ENCODE results near the gene NR2C1. TPM values are rescaled to one million over a fixed set of nuclear protein-coding genes. Genes with fewer than 3 reads are reported as not detected.

The NR2C1 gene
- total RNA-seq (2021; ENCODE audit: unreplicated experiment) = 33.7 TPM
- 12.8 and 14.8 TPM in 2 replicates for polyA plus RNA-seq (2012)
- Bru-seq, nascent RNA = percentile 83 among the genes with signal in this experiment
- BruChase-seq, experiment 1, labeled RNA remaining after a 6-hour chase = percentile 76 among the genes with signal in this experiment
- BruChase-seq, experiment 2, labeled RNA remaining after a 2-hour chase = percentile 80 among the genes with signal in this experiment
- long read RNA-seq, full-length matches to known transcripts = 12 of 37 reads
- long read RNA-seq, partial matches to known transcripts = 1 of 37 reads
- long read RNA-seq, other reads (novel, unspliced or antisense) = 24 of 37 reads

DNA sequence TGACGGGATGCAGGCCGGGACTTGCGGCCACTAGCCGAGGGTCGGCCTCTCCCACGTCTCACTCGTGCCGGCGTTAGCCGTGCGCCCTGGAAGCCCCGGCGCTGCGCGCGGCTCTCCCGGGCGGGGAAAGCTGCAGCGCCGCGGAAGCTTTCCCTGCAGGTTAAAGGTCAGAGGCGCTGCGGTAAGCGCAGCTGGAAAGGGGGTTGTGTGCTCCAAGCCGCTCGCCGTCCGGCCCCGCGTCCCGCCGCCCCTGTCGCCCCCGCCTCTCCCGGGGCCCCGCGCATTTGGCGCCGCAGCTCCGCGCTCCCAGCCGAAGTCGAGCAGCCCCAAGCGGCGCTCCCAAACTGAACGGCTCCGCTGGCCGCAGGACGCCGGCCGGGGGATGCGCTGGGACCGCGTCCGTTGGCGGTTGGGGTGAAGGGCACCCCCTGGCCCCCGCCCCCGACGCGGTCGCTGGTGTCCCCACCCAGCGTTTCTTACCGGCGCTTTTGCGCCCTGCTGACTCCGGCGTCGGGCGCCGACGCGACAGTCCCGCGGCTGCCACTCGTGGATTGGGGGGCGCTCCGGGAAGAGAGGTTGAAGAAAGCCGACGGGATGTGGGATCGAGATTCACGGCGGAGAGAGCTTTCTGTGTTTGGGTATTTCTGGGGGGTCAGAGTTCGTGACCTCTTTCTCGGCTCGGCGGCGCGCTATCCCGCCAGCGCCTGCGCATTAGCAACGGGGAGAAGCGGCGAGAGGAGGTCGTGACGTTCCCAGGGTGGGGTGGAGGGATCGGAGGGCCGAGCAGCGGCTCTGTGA lies at the start of gene NR2C1:
Gene NR2C1 (minus strand): TSS at position 719 of the 798 bp plus-strand sequence. CDS start 6,234 bp downstream, outside the sequence.
- TF ChIP-seq JUND (IDR thresholded peaks at IDR 0.05) = no peak
- peak; percentile 56; the same call in 1 of the 2 replicates for TF ChIP-seq SIN3A (IDR thresholded peaks at IDR 0.05; ENCODE audit: low read depth)
- TF ChIP-seq, protein P1, sequence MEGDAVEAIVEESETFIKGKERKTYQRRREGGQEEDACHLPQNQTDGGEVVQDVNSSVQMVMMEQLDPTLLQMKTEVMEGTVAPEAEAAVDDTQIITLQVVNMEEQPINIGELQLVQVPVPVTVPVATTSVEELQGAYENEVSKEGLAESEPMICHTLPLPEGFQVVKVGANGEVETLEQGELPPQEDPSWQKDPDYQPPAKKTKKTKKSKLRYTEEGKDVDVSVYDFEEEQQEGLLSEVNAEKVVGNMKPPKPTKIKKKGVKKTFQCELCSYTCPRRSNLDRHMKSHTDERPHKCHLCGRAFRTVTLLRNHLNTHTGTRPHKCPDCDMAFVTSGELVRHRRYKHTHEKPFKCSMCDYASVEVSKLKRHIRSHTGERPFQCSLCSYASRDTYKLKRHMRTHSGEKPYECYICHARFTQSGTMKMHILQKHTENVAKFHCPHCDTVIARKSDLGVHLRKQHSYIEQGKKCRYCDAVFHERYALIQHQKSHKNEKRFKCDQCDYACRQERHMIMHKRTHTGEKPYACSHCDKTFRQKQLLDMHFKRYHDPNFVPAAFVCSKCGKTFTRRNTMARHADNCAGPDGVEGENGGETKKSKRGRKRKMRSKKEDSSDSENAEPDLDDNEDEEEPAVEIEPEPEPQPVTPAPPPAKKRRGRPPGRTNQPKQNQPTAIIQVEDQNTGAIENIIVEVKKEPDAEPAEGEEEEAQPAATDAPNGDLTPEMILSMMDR (IDR thresholded peaks at IDR 0.05 in 2 of 3, conservative IDR thresholded peaks at IDR 0.05 in 1 of 3; ENCODE audit: borderline replicate concordance in 1 of 3, insufficient read depth in 1 of 3, low read depth in 2 of 3, low read length in 2 of 3) = peak in 1 of 3 experiments; percentile 60; a peak in 1 of 6 replicates
- no peak for TF ChIP-seq FOSL1 (IDR thresholded peaks at IDR 0.05; ENCODE audit: low read depth)
- 0 out of 2 replicates have a peak, but pooled peaks have one; percentile 8 for TF ChIP-seq RAD21 (IDR thresholded peaks at IDR 0.05; ENCODE audit: low read depth)
- no peak for TF ChIP-seq EZH2 (IDR thresholded peaks at IDR 0.05)
- TF ChIP-seq, protein P2, sequence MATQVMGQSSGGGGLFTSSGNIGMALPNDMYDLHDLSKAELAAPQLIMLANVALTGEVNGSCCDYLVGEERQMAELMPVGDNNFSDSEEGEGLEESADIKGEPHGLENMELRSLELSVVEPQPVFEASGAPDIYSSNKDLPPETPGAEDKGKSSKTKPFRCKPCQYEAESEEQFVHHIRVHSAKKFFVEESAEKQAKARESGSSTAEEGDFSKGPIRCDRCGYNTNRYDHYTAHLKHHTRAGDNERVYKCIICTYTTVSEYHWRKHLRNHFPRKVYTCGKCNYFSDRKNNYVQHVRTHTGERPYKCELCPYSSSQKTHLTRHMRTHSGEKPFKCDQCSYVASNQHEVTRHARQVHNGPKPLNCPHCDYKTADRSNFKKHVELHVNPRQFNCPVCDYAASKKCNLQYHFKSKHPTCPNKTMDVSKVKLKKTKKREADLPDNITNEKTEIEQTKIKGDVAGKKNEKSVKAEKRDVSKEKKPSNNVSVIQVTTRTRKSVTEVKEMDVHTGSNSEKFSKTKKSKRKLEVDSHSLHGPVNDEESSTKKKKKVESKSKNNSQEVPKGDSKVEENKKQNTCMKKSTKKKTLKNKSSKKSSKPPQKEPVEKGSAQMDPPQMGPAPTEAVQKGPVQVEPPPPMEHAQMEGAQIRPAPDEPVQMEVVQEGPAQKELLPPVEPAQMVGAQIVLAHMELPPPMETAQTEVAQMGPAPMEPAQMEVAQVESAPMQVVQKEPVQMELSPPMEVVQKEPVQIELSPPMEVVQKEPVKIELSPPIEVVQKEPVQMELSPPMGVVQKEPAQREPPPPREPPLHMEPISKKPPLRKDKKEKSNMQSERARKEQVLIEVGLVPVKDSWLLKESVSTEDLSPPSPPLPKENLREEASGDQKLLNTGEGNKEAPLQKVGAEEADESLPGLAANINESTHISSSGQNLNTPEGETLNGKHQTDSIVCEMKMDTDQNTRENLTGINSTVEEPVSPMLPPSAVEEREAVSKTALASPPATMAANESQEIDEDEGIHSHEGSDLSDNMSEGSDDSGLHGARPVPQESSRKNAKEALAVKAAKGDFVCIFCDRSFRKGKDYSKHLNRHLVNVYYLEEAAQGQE (IDR thresholded peaks at IDR 0.05; ENCODE audit: low read depth) = no peak
- peak; percentile 74; the same call in 1 of the 2 replicates for TF ChIP-seq ZFX (IDR thresholded peaks at IDR 0.05)
- TF ChIP-seq, protein P3, sequence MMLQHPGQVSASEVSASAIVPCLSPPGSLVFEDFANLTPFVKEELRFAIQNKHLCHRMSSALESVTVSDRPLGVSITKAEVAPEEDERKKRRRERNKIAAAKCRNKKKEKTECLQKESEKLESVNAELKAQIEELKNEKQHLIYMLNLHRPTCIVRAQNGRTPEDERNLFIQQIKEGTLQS (IDR thresholded peaks at IDR 0.05) = no peak
- peak; percentile 67 for TF ChIP-seq POLR2AphosphoS5 (IDR thresholded peaks at IDR 0.05; ENCODE audit: low read depth, low read length)
- TF ChIP-seq YY1 (IDR thresholded peaks at IDR 0.05; ENCODE audit: extremely low read depth, insufficient replicate concordance, low read depth, low read length) = peak; percentile 53
- 0 out of 2 replicates have a peak, but pooled peaks have one; percentile 35 for TF ChIP-seq SP1 (IDR thresholded peaks at IDR 0.05; ENCODE audit: low read depth)
- no peak for TF ChIP-seq CBX3 (IDR thresholded peaks at IDR 0.05; ENCODE audit: low read depth)
- TF ChIP-seq POLR2A (IDR thresholded peaks at IDR 0.05; ENCODE audit: borderline replicate concordance, extremely low read depth, insufficient read depth, insufficient read length) = peak; percentile 52
- TF ChIP-seq, protein P4, sequence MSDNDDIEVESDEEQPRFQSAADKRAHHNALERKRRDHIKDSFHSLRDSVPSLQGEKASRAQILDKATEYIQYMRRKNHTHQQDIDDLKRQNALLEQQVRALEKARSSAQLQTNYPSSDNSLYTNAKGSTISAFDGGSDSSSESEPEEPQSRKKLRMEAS (IDR thresholded peaks at IDR 0.05) = no peak
- H3K4me1 ChIP-seq (ENCODE audit: control insufficient read depth in 1 of 2, insufficient read depth in 2 of 2, low read length in 2 of 2) = peaks cover 0 to 14% of the 10 kb centered on the region in 2 experiments; a peak in 2 of 4 replicates
- no peaks in the 10 kb centered on the region for H3K36me3 ChIP-seq (ENCODE audit: control insufficient read depth in 1 of 2, insufficient read depth in 2 of 2, low read length in 2 of 2)
- DNase-seq (ENCODE audit: low read depth, low spot score) (peak; percentile 91), ATAC-seq (peak; percentile 97)
- no TSS peak for BruUV-seq (replicated peaks)
- peak within 1 kb of the TSS; percentile 87 to 96 for H3K4me3 ChIP-seq (replicated peaks in 1 of 2; ENCODE audit: low read depth in 1 of 2, low read length in 2 of 2)
- POLR2A ChIA-PET = interaction anchor here (0.8 kb wide), 1 partner anchor 70 kb away, joined by 3 read pairs; the partner anchor contains the start of gene NDUFA12
- RAD21 ChIA-PET (ENCODE audit: low non-redundant PET in 1 of 2, low total read pairs in 2 of 2, uncharacterized antibody in 2 of 2, unreplicated experiment in 2 of 2) = interaction anchor here (0.6 to 0.7 kb wide), 2 partner anchors 262 to 950 kb away, joined by 3 to 4 read pairs; no protein-coding TSS in a partner anchor
- H3K79me2 ChIP-seq (ENCODE audit: insufficient read depth, low read length) = peaks cover 52% of the 10 kb centered on the region
- intact Hi-C loops (cut with micrococcal nuclease) = loop anchor here (1.0 kb wide), 1 partner anchor 144 kb away; the partner anchor contains the start of genes FGD6 and VEZT
- CTCF ChIA-PET = interaction anchor here (0.9 to 1.5 kb wide), 12 partner anchors 8 to 502 kb away, joined by 3 to 5 read pairs (median 3); partner anchors contain the start of genes FGD6 and VEZT
- peak within 1 kb of the TSS; percentile 87 for H3K9ac ChIP-seq (ENCODE audit: low read length)
- H2AFZ ChIP-seq (ENCODE audit: low read depth, low read length, poor library complexity, severe bottlenecking) = peak within 1 kb of the TSS; percentile 64
- no peaks in the 10 kb centered on the region for H4K20me1 ChIP-seq (ENCODE audit: insufficient read depth)
- no peaks in the 10 kb centered on the region for H3K27me3 ChIP-seq (ENCODE audit: insufficient read depth, low read length)
- peak within 1 kb of the TSS; percentile 96 for H3K4me2 ChIP-seq (ENCODE audit: low read length)
- H3K9me3 ChIP-seq (ENCODE audit: control insufficient read depth in 1 of 2, insufficient read depth in 1 of 2, low read depth in 1 of 2, low read length in 2 of 2) = no peaks in the 10 kb centered on the region
- H3K9me2 ChIP-seq (ENCODE audit: insufficient read depth) = no peaks in the 10 kb centered on the region
- peak within 1 kb of the TSS; percentile 73 for H3K27ac ChIP-seq (ENCODE audit: low read depth, low read length)
